GM18520 (cell line): ENCODE measurements around the gene MORC1.

Source experiments
- ATAC-seq: cut with Tn5 transposase; IDR thresholded peaks from one replicate; pipeline ENCODE4 v1.9.1; 2021; ENCODE audit not compliant: unreplicated experiment

Gene MORC1

GRCh38 chr3:109035082-109035481 is 82.9 kb downstream of the MORC1 start:
- ATAC-seq, result no peak

- ATAC-seq, result no peak
Measured at GRCh38 chr3:109033000-109033660, 84.8 kb downstream of the MORC1 start.

- ATAC-seq, result no peak
Measured at GRCh38 chr3:109028753-109029152, 89.2 kb downstream of the MORC1 start.

- ATAC-seq, result no peak
Measured at GRCh38 chr3:109026821-109027220, 91.1 kb downstream of the MORC1 start.

GRCh38 chr3:109025896-109026295 is 92.0 kb downstream of the MORC1 start:
- no peak for ATAC-seq

GRCh38 chr3:109023656-109024254 is 94.2 kb downstream of the MORC1 start:
- peak; percentile 57 for ATAC-seq

GRCh38 chr3:109023167-109023566 is 94.8 kb downstream of the MORC1 start:
- ATAC-seq, result no peak

GRCh38 chr3:109021556-109021955 is 96.4 kb downstream of the MORC1 start:
- no peak for ATAC-seq

GRCh38 chr3:109018828-109019227 is 99.1 kb downstream of the MORC1 start:
- ATAC-seq, result no peak

GRCh38 chr3:109005443-109005842 is 112.5 kb downstream of the MORC1 start:
- no peak for ATAC-seq

GRCh38 chr3:108998436-108998835 is 119.5 kb downstream of the MORC1 start:
- no peak for ATAC-seq

GRCh38 chr3:108985844-108986243 is 132.1 kb downstream of the MORC1 start:
- no peak for ATAC-seq

- ATAC-seq, result no peak
Measured at GRCh38 chr3:108983051-108983450, 134.9 kb downstream of the MORC1 start.

- no peak for ATAC-seq
Measured at GRCh38 chr3:108976058-108976457, 141.9 kb downstream of the MORC1 start.

GRCh38 chr3:108973019-108973418 is 144.9 kb downstream of the MORC1 start:
- ATAC-seq, result no peak

GRCh38 chr3:108972482-108972881 is 145.5 kb downstream of the MORC1 start:
- ATAC-seq, result no peak

- no peak for ATAC-seq
Measured at GRCh38 chr3:108970561-108970960, 147.4 kb downstream of the MORC1 start.

- ATAC-seq, result no peak
Measured at GRCh38 chr3:108966773-108967172, 151.2 kb downstream of the MORC1 start.

- no peak for ATAC-seq
Measured at GRCh38 chr3:108959017-108959416, 158.9 kb downstream of the MORC1 start.

- no peak for ATAC-seq
Measured at GRCh38 chr3:108953700-108954099, 164.2 kb downstream of the MORC1 start, which contains the start of gene GUCA1C. Gene GUCA1C, minus strand, starts transcription at chr3:108953879. Its CDS starts 117 bp downstream, at chr3:108953762.

GRCh38 chr3:108953210-108953609 is 164.7 kb downstream of the MORC1 start:
- no peak for ATAC-seq

GRCh38 chr3:108951820-108952501 is 166.0 kb downstream of the MORC1 start:
- no peak for ATAC-seq
